ENCODE data around the gene GALNT9. TPM values are rescaled to one million over a fixed set of nuclear protein-coding genes. Genes with fewer than 3 reads are reported as not detected.

GALNT9 gene
- total RNA-seq, 4 donors from 2014 or later: 0.17 to 0.58 (median 0.46) TPM

DNA sequence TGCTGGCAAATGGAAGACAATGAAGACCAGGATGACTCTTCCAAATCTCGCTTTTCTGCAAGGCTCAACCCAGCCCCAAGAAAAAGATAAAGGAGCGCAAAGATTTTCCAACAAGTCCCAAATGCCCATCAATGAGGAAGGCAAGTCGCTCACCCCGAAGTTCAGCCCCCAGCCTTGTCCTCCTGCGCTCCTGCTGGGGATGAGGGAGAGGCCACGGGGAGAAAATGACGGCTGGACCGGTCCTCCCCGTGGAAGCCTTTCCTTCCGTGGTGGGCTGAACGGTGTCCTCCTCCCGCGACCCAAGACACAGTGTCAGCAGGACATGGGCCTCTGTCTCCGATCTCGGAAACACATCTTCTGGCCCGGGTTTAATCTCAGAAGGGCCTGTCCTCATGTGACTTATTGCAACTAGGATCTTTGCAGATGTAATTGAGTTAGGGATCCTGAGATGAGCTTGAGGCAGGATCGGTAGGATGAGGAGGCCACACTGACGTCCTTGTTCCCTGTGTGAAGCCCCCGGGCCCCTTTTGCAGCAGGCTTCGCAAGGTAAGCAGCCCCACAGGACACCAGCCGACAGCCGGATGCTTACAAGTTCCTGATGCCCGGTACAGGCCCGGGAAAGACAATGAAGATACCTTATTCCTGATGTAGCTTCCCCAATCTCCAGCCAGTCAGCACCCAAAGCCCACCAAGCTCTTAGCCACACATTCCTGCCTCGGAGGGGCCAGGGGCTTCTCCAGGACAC lies 64.2 kb downstream of the GALNT9 start:
- H3K27ac ChIP-seq (replicated peaks in 1 of 4): no peak overlapping the region
- 88% methylated on average over 24 of the region's 25 CpGs for WGBS
- no peaks in the 10 kb centered on the region for H3K36me3 ChIP-seq
- H3K4me1 ChIP-seq: no peaks in the 10 kb centered on the region
- no peak overlapping the region for H3K4me3 ChIP-seq
- TF ChIP-seq POLR2A (IDR thresholded peaks at IDR 0.05; ENCODE audit: low read depth): no peak
- TF ChIP-seq, protein P1, sequence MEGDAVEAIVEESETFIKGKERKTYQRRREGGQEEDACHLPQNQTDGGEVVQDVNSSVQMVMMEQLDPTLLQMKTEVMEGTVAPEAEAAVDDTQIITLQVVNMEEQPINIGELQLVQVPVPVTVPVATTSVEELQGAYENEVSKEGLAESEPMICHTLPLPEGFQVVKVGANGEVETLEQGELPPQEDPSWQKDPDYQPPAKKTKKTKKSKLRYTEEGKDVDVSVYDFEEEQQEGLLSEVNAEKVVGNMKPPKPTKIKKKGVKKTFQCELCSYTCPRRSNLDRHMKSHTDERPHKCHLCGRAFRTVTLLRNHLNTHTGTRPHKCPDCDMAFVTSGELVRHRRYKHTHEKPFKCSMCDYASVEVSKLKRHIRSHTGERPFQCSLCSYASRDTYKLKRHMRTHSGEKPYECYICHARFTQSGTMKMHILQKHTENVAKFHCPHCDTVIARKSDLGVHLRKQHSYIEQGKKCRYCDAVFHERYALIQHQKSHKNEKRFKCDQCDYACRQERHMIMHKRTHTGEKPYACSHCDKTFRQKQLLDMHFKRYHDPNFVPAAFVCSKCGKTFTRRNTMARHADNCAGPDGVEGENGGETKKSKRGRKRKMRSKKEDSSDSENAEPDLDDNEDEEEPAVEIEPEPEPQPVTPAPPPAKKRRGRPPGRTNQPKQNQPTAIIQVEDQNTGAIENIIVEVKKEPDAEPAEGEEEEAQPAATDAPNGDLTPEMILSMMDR (IDR thresholded peaks at IDR 0.05): no peak
- TF ChIP-seq EP300 (IDR thresholded peaks at IDR 0.05): no peak
- TF ChIP-seq POLR2AphosphoS5 (IDR thresholded peaks at IDR 0.05): no peak
- intact Hi-C loops (cut with DNase I): no loop called here
- no peak for DNase-seq (ENCODE audit: extremely low spot score)
- no peaks in the 10 kb centered on the region for H3K9me3 ChIP-seq
- H3K27me3 ChIP-seq: peaks cover 0 to 86% (median 0%) of the 10 kb centered on the region in 4 donors

DNA sequence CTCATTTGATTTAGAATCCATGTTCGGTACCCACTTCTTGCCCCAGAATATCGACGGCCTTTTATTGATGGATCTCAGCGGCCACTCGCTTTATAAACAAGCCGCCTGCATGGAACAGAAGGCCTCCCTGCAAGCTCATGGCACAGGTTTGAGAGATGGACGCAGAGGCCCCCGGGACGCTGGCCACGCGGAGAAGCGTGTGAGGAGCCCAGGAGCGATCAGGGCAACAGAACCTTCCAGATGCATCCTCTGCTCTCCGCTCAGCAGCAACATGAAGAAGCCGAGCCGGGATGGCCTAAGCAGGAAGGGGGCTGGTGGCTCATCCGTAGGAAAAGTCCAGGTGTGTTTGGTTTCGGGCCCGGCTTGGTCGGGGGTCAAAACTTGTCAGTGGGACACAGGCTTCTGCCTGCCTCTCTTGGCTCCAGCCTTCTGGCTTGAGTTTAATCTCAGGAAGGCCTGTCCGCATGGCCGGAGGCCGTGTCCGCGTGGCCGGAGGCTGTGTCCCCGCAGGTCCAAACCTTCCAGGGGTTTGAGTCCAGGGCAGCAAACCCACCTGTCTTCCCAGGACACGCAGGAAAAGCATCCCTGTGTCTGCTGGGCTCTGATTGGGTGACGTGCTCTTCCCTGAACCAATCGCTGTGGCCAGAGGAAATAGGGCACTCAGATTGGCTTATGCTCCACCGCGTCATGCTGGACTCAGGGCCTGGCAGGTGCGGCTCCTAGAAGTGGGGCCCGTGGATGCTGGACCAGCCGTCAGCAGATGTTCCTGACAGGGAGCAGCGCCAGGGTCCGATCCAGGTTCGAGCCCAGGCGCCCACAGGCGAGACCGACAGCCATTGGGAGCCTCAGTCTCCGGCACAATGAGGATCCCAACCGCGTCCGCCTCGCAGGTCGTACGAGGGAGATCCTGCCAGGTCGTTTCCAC lies 65.0 kb downstream of the GALNT9 start:
- H3K4me3 ChIP-seq: no peak overlapping the region
- intact Hi-C loops (cut with DNase I): no loop called here
- H3K27ac ChIP-seq (replicated peaks in 1 of 4): no peak overlapping the region
- DNase-seq (ENCODE audit: extremely low spot score): no peak
- no peaks in the 10 kb centered on the region for H3K36me3 ChIP-seq
- H3K4me1 ChIP-seq: no peaks in the 10 kb centered on the region
- no peaks in the 10 kb centered on the region for H3K9me3 ChIP-seq
- peaks cover 0 to 88% (median 0%) of the 10 kb centered on the region in 4 donors for H3K27me3 ChIP-seq
- 84% methylated on average over 37 of the region's 49 CpGs for WGBS
- TF ChIP-seq, protein P1 (IDR thresholded peaks at IDR 0.05): no peak
- TF ChIP-seq EP300 (IDR thresholded peaks at IDR 0.05): no peak

DNA sequence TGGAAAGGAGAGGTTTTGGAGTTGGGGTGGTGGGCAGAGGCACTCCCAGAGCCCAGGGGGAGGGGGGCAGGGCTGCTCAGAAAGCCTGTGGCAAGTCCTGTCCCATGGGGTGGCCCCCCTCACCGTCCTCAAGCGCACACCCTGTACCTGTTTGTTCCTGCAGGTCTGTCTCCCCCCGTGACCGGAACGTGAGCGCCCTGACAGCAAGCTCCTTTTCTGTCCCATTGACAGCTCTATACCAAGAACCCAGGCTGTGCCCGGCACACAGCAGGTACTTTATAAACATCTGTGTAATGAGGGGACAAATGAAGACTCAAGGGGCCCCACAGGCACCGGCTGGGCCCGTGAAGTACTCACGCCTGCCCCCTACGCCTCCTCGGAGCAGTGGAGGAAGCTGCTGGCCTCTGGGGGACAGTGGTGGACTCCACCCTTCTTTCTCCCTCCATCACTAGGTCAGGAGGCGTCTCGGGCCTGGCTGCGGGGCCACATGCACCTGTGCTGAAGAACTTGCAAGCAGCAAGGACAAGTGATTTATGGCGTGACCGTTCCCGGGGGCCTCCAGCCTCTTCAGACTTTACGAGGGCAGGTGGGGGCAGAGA lies 65.8 kb downstream of the GALNT9 start:
- peaks cover 0 to 86% (median 0%) of the 10 kb centered on the region in 4 donors for H3K27me3 ChIP-seq
- no peak overlapping the region for H3K27ac ChIP-seq (replicated peaks in 1 of 4)
- no peaks in the 10 kb centered on the region for H3K9me3 ChIP-seq
- intact Hi-C loops (cut with DNase I): no loop called here
- TF ChIP-seq, protein P1 (IDR thresholded peaks at IDR 0.05): no peak
- TF ChIP-seq EP300 (IDR thresholded peaks at IDR 0.05) (no peak), POLR2A (IDR thresholded peaks at IDR 0.05; ENCODE audit: low read depth) (no peak), POLR2AphosphoS5 (IDR thresholded peaks at IDR 0.05) (no peak)
- H3K4me3 ChIP-seq: no peak overlapping the region
- H3K4me1 ChIP-seq: no peaks in the 10 kb centered on the region
- no peaks in the 10 kb centered on the region for H3K36me3 ChIP-seq
- DNase-seq (ENCODE audit: extremely low spot score): no peak
- WGBS: 64% methylated on average over 9 of the region's 19 CpGs

DNA sequence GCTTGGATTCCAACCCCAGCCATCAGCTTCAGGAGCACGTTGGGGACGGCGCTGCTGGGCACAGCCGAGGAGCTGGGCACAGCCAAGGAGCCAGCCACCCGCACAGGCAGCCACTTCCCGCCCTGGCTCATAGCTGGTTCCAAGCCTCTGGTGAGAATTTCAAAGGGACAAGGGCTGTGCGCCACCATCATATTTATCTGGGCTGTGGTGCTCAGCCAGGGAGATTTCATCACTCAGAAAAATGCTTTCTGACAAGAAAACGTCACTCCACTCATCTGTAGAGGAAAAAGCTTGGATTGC lies 66.4 kb downstream of the GALNT9 start:
- DNase-seq (ENCODE audit: extremely low spot score): no peak
- no peak overlapping the region for H3K4me3 ChIP-seq
- TF ChIP-seq POLR2AphosphoS5 (IDR thresholded peaks at IDR 0.05) (no peak), POLR2A (IDR thresholded peaks at IDR 0.05; ENCODE audit: low read depth) (no peak), EP300 (IDR thresholded peaks at IDR 0.05) (no peak)
- TF ChIP-seq, protein P1 (IDR thresholded peaks at IDR 0.05): no peak
- no peaks in the 10 kb centered on the region for H3K9me3 ChIP-seq
- WGBS: 70% methylated on average over 8 of the region's 8 CpGs
- H3K36me3 ChIP-seq: no peaks in the 10 kb centered on the region
- H3K27ac ChIP-seq (replicated peaks in 1 of 4): no peak overlapping the region
- peaks cover 0 to 86% (median 0%) of the 10 kb centered on the region in 4 donors for H3K27me3 ChIP-seq
- intact Hi-C loops (cut with DNase I): no loop called here
- no peaks in the 10 kb centered on the region for H3K4me1 ChIP-seq
